ENCODE data around the gene IFNA6. TPM values are rescaled to one million over a fixed set of nuclear protein-coding genes. Genes with fewer than 3 reads are reported as not detected.

IFNA6 gene
- total and polyA plus RNA-seq, 2 donors (not counting 3 experiments of a cell fraction or from before 2014, with no cell fraction given): not detected

DNA sequence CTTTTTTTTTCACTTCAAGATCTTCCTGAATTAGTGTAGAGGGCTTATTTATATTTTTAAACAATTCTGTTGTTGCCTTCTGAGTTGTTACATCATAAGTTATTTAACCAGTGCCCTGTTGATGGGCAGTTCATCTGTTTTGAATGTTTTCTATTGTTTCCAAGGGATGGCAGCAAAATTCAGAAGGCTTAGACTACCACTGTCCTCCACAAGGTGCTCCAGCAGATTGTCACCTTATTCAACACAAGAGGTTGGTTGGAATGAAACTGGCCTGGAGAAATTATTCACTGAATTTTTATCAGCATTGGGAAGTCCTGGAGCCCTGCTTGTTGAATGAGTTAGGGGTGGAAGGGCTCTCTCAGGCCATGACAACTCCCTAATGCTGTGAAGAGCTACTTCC, 14.2 kb downstream of the IFNA6 start:
- H3K9ac ChIP-seq (replicated peaks; ENCODE audit: extremely low read depth, insufficient read depth, low read length): no peak overlapping the region
- no peak overlapping the region for H2AFZ ChIP-seq (ENCODE audit: low read depth, low read length)
- ChIA-PET CTCF (interaction anchor here (1.3 to 3.7 kb wide), 4 partner anchors 10 to 98 kb away, joined by 4 to 12 read pairs (median 10); no protein-coding TSS in a partner anchor), POLR2A (no interaction called here)
- no peaks in the 10 kb centered on the region for H3K36me3 ChIP-seq (ENCODE audit: control insufficient read depth in 2 of 2, extremely low read depth in 1 of 2, insufficient read depth in 2 of 2, low read length in 2 of 2)
- no peaks in the 10 kb centered on the region for H3K9me3 ChIP-seq (replicated peaks; ENCODE audit: control insufficient read depth, insufficient read depth, low read length)
- H3K4me2 ChIP-seq (ENCODE audit: insufficient read depth, low read length): no peak overlapping the region
- BruUV-seq (replicated peaks): no TSS peak
- H3K9me1 ChIP-seq (replicated peaks; ENCODE audit: control insufficient read depth, extremely low read depth, insufficient read depth, low read length): no peaks in the 10 kb centered on the region
- no peak overlapping the region for H3K27ac ChIP-seq (ENCODE audit: insufficient read depth, low read depth, low read length)
- no peak overlapping the region for H3K4me3 ChIP-seq (replicated peaks in 1 of 3; ENCODE audit: insufficient read depth in 1 of 3, low read depth in 1 of 3, low read length in 3 of 3)
- H3K27me3 ChIP-seq (ENCODE audit: control insufficient read depth in 2 of 2, insufficient read depth in 2 of 2, low read length in 2 of 2): peaks cover 12 to 24% of the 10 kb centered on the region in 2 experiments
- FAIRE-seq (no peak), DNase-seq (ENCODE audit: low read depth, low spot score) (no peak)
- peaks cover 28% of the 10 kb centered on the region for H3K4me1 ChIP-seq (ENCODE audit: control insufficient read depth, extremely low read depth, insufficient read depth, low read length)
- H4K20me1 ChIP-seq (replicated peaks; ENCODE audit: control insufficient read depth, extremely low read depth, insufficient read depth, low read length): peaks cover 5% of the 10 kb centered on the region
- peaks cover 37% of the 10 kb centered on the region for H3K79me2 ChIP-seq (ENCODE audit: control insufficient read depth, insufficient read depth, low read length)
- TF ChIP-seq GATA2 (IDR thresholded peaks at IDR 0.05; ENCODE audit: insufficient read depth, insufficient read length, low read depth, low read length) (no peak), JUN (IDR thresholded peaks at IDR 0.05; ENCODE audit: borderline replicate concordance, insufficient read depth, insufficient read length, low read depth) (no peak), POLR2AphosphoS5 (IDR thresholded peaks at IDR 0.05; ENCODE audit: insufficient read depth, low read depth, low read length) (no peak), POLR2A (IDR thresholded peaks at IDR 0.05; ENCODE audit: low read depth, low read length) (no peak), MYC (IDR thresholded peaks at IDR 0.05; ENCODE audit: low read depth, low read length) (no peak), FOS (IDR thresholded peaks at IDR 0.05; ENCODE audit: borderline replicate concordance, insufficient read depth, low read length) (no peak), EZH2 (IDR thresholded peaks at IDR 0.05; ENCODE audit: borderline replicate concordance, low read depth, low read length, severe bottlenecking) (no peak)
- TF ChIP-seq, protein P1, sequence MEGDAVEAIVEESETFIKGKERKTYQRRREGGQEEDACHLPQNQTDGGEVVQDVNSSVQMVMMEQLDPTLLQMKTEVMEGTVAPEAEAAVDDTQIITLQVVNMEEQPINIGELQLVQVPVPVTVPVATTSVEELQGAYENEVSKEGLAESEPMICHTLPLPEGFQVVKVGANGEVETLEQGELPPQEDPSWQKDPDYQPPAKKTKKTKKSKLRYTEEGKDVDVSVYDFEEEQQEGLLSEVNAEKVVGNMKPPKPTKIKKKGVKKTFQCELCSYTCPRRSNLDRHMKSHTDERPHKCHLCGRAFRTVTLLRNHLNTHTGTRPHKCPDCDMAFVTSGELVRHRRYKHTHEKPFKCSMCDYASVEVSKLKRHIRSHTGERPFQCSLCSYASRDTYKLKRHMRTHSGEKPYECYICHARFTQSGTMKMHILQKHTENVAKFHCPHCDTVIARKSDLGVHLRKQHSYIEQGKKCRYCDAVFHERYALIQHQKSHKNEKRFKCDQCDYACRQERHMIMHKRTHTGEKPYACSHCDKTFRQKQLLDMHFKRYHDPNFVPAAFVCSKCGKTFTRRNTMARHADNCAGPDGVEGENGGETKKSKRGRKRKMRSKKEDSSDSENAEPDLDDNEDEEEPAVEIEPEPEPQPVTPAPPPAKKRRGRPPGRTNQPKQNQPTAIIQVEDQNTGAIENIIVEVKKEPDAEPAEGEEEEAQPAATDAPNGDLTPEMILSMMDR (IDR thresholded peaks at IDR 0.05; ENCODE audit: extremely low read depth in 1 of 2, insufficient read depth in 1 of 2, low read depth in 1 of 2, low read length in 2 of 2): no peak
- TF ChIP-seq, protein P2, sequence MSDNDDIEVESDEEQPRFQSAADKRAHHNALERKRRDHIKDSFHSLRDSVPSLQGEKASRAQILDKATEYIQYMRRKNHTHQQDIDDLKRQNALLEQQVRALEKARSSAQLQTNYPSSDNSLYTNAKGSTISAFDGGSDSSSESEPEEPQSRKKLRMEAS (IDR thresholded peaks at IDR 0.05; ENCODE audit: insufficient read depth, insufficient read length): no peak
- intact Hi-C loops (cut with micrococcal nuclease): loop anchor here (10.0 kb wide), 1 partner anchor 1108 kb away; the partner anchor contains the start of gene DMRTA1
- dilution Hi-C loops (cut with MboI; ENCODE audit: extremely low pct_ligation_motif_present, low sequenced_read_pairs): no loop called here
